NCI-H1694 (cell line): ENCODE results near the gene RNASEH2A.

Experiments used
- DNase-seq: peaks from one replicate; lab custom pipeline; 2025; lab: John Stamatoyannopoulos, UW

The RNASEH2A gene

DNA sequence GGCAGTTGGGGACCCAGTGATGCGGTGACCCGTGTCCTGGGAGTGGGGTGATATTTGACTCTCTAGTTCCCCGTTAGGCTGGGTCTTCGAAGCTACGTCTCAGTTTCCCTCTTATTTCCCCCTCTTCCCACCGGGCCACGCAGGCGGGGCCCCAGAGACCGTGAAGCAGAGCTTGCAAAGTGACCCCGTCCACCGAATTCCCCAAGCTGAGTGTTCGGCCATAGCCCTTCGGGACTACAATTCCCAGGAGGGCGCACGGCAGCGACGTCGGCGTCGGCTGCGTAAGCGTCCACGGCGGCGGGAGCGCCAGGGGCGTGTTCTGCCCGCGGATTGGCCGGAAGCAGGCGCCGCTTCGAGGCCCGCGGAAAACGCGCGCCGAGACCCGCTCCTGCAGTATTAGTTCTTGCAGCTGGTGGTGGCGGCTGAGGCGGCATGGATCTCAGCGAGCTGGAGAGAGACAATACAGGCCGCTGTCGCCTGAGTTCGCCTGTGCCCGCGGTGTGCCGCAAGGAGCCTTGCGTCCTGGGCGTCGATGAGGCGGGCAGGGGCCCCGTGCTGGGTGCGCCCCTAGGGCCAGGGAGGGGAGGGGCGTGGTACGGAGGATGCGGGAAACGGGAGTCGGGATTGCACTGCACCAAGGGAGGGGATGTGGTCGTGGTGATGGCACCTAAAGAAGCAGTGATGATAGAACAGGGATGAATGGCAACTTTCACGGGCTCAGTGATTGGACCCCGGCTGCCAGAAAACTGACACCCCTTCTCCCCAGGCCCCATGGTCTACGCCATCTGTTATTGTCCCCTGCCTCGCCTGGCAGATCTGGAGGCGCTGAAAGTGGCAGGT, at the start of gene RNASEH2A:
TSS of gene RNASEH2A (plus strand) at position 343 of the 840 bp plus-strand sequence. CDS start at position 433, 90 bp downstream.
- peak; percentile 55 for DNase-seq

DNA sequence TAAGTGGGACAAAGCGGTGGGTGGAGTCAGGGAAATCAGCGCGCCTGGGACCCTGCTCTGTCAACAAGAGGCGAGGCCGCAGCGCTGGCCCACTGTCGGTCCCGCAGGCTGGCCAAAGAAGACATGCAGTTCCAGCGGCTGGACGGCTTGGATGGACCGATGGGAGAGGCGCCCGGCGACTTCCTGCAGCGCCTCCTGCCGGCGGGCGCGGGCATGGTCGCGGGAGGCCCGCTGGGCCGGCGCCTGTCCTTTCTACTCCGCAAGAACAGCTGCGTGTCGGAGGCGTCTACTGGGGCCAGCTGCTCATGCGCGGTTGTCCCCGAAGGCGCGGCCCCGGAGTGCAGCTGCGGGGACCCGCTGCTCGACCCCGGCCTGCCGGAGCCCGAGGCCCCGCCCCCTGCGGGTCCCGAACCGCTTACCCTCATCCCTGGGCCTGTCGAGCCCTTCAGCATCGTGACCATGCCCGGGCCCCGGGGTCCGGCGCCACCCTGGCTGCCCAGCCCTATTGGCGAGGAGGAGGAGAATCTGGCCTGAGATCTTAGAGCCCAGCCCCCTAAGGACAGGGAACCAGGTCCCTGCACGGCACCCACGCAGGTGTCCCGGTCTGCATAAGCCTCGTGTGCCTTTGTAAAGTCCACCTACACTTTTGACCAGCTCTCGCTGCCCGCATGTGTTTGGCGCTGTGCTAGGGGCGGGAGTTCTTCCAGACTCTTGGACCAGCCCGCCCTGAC, 48.7 kb upstream of the RNASEH2A start:
- peak; percentile 6 for DNase-seq

DNA sequence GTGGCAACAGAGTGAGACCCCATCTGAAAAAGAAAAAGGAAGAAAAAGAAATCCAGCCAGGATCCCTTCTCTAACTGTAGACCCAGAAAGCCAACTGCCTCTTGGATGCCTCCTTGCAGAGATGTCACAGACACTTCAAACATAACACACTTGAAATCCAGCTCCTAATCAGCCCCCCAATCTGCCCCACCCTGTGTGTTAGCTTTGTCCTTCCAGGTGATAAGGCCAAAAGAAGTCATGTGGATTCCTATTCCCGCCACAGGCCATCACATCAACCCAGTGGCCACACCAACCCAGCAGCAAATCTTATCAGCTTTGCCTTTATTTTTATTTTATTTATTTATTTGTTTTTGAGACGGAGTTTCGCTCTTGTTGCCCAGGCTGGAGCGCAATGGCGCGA, 46.7 kb upstream of the RNASEH2A start:
- no peak for DNase-seq

DNA sequence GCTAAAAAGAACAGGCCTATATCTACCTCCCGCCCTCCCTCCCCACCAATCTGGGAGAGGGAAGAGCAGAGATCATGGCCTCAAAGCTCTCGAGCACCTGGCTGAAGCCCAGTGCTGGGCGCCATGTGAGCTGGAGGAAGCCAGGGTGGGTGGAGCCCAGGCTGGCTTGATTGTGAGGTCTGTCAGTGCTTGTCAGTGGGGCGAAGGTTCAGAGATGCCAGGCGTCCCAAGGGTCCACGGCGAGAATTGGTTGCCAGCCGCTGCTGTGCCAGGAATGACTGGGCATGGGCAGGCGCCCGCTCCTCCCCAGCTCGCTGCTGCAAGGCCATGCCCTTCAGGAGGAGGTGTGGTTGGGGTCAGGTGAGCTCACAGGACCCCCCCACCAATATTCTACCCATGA, 43.3 kb upstream of the RNASEH2A start:
- no peak for DNase-seq

DNA sequence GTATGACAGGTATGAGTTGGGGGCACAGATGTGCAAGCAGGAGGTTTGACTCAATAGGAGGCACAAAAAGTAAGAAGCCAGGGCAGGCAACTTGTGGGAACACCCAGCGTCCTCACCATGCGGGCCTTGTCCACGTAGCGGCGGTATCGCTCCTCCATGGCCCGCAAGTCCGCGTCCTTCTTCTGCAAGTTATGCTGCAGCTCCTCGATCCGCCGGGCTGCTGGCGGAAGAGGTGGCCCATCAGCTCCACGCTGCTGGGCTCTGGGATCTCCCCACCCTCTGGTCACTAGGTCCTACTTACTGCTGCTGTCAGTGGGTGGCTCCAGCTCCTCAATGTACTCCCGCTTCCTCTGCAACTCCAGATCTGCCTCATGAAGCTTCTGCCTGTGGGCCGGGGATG, 41.7 kb upstream of the RNASEH2A start:
- DNase-seq, result no peak

DNA sequence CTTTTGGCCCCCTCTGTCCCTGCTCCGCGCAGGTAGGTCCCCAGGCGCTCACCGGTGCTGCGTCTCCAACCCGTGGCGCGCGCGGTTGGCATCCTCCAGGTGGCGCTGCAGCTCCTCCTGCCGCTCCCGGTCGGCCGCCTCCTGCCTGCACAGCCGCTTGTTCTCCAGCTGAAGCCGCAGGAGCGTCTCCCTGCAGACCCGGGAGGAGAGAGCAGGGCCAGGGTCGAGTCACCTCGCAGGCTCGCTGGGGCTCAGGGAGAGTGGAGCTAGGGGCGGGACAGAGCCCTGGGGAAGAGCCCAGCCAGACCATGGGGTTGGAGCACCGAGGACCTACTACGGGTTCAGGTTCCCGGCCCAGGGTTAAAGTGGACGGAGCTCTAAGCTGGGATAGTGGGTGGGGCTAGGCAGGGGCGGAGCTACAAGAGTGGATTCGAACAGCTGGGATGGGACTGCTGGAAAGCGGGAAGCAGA, 40.3 kb upstream of the RNASEH2A start:
- peak; percentile 33 for DNase-seq

DNA sequence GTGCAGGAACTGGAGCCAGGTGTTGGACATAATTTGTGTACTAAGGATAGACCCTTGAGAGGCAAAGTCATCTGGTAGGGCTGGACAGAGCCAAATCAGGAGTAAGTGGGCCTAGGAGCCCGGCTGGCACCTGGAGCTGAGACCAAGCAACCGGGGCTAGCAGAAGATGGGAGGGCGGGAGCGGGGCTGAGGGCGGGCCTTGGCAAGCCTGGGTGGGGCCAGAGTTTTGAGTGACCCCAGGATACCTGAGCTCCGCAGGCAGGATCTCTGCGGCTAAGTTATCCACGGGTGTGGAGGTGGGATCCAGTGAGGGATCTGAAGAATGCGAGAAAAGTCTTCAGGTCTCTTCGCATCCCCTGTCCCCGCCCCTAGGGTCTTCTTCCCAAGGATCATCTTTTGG, 39.2 kb upstream of the RNASEH2A start:
- no peak for DNase-seq

DNA sequence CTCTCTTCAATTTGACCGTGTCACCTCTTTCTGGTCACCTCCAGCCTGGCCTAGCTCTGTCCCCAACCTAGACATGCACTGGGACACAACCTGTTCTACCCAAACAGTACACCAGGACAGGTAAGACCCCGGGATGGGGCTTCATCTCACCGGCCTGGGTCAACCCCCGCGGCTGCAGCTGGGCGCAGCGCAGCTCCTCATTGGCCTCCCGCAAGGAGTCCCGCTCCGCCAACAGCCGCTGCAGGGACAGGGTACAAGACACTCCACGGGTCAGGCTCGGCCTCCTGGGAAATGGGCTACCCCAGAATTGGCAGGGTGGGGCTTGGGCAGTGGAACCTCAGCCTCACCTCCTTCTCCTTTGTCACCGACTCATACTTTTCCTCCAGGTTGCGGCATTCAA, 38.7 kb upstream of the RNASEH2A start:
- DNase-seq, result no peak

DNA sequence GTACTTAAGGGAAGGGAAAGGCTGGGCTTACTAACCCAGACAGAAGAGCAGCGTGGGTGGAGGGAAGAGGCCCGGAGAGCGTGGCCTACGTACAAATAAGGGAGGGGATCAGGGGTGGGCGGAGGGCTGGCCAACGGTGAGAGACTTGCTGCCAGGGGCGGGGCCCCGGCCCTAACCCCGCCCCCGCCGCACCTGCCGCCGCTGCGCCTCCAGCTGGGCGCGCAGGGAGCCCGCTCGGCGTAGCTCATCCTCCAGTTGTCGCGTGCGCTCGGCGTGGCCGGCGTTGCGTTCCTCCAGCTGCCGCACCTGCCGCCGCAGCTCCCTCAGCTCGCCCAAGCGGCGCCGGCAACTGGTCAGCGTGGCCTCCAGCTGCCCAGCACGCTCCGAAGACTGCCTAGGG, 36.7 kb upstream of the RNASEH2A start:
- DNase-seq, result no peak

DNA sequence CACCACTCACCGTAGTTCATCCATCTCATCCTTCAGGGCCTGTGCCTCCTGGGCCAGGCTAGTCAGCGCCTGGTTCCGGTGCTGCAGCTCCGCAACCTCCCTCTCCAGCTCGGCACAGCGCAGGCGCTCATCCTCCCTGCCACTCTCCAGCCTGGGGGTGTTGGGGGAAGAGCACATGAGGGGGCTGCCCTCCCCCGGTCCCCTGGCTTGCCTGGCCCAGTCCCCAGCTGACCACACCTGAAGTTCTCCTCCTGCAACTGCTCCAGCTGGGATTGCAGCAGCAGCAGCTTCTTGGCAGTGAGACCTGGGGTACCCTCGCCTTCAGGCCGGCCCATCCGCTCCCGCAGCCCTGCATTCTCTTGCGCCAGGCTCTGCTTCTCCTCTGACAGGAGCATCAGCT, 35.5 kb upstream of the RNASEH2A start:
- no peak for DNase-seq

DNA sequence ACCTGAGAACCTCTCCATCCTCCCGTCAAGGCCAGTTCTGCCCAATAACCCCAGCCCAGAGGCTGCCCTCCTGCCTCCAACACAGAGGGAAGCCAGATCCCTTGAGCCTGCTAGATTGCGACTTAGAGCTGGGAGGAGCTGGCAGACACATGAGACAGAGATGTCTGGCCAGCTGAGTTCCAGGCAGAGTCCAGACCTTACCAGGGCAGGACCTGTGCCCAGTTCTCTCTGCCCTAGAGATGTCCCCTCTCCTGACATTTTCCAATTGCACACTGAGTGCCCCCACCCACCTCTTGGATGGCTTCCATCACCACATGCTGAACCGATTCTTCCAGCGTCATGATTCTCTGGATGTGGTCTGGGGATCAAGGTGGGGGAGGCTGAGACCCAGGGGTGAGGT, 34.1 kb upstream of the RNASEH2A start:
- no peak for DNase-seq

DNA sequence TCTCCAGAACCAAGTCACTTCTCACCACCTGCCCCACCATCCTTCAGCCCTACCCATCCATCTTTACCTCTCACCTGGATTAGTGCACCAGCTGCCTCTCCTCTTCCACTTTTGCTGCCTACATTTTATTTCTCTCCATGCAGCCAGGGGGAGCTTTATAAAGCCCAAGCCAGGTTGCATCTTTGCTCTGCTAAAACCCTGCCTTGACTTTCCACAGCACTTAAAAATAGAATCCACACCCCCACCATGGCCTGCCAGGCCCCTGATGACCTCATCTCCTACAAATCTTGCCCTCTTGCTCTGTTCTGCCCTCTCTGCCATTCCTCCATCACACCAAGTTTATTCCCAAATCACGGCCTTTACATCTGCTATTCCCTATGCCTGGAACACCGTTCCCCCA, 32.8 kb upstream of the RNASEH2A start:
- no peak for DNase-seq

DNA sequence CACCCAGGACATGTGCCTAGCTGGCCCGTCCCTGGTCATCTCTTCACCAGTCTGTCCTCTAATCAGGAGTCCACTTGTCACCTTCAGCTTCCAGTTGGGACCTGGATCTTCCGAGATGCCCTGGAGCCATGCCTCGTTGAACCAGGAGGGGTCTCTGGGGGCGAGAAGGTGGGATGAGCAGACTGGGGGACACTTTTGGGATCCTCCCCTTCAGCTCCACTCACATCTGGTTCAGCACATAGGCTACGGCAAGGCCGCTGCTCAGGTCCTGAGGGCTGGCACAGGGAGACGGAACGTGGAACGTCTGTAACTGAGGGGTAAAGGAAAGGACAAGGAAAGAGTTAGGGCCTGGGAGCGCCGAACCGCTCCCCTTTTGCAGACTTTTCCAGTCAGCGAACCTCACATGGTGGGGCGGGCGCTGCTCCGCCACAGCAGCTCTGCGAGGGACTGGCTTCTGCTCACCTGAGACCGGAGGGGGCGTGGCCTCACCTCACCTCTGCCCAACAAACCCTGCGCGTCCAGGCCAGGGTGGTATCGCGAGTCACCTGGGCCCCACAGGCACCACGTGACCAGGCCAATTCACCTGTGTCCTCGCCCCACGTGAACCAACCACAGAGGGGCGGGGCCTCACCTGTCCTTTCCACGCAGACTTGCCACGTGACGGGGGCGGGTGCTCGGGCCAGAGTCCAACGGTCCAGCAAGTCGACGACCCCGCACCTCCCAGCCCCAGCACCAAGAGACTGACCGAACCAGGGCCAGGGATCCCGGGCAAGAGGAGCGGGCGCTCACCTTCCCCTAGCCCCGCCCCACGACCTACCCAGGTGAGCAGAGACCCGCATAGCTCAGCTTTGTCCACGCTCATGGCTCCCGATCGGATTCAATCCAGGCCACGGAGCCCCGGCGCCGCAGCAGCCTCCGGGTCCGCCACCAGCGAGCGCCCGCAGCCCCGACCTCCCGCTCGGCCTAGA, 31.5 kb upstream of the RNASEH2A start, which contains the start of gene HOOK2:
TSS of gene HOOK2 (minus strand) at position 965 of the 968 bp plus-strand sequence. CDS start at position 862, 103 bp downstream.
- no peak for DNase-seq

DNA sequence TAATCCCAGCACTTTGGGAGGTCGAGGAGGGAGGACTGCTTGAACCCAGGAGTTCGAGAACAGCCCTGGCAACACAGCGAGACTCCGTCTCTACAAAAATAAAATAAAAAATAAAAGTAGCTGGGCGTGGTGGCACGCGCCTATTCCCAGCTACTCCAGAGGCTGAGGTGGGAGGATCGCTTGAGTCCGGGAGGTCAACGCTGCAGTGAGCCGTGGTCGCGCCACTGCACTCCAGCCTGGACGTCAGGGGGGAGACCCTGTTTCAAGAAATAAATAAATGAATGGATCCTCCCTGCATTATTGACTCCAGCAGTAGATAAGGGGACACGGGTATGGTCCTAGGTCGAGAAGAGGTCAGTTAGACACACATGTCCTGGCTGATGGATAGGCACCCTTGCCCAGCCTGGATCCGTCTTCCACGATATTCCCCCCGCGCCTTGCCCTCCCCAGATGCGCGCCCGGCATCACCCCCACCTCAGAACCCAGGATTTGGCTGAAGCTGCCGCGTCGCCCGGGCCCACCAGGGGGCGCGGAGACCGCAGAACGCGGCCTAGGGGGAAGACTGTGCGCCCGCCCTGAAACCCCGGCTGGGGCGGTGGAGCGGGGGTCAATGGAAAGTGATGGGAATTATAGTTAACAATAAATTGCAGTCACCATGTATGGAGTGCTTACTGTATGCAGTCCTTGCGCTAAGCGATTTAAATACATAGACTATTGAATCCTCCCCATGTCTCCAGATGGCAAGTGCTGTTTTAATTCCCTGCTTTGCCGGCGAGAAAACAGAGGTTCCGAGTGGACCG, 29.0 kb upstream of the RNASEH2A start:
- peak; percentile 69 for DNase-seq

DNA sequence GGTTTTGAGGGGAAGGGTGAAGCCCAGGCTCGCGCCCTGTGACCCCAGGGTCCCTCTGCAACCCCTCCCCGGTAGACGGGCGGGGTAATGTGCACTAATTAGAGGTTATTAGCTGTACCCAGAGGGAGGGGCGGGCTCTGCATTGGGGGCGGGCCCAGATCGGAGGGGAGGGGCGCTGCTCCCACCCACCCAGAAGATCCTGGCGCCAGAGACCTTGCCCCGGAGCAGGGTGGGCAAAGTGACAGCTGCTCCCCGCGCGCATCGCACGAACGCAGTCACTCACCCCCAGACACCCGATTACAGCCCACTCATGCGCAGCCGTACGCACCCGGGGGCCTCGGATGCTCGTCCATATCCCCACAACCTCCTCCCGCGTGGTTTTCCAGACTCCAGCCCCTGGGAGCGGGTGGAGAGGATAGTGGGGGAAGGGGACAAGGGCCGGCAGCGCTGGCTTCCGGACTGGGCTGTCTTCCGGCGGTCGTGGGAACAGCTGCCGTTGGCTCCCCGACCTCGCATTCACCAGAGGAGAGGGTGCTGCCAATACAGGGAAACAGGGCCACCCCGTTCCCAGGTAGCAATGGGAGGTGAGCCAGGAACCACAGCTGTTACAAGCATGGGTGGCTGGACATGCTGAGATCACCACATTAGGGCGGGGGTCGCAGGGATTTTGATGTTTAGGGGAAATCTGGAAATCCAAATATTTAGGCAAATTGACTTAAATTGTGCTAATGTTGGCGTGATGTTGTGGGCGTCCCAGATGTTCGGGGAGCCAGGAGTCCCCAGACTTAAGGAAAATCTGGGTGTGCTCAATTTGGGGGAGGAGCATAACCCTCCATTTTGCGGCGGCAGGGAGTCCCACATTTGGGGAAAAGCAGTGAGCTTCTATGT, 28.1 kb upstream of the RNASEH2A start:
- DNase-seq, result peak; percentile 84

DNA sequence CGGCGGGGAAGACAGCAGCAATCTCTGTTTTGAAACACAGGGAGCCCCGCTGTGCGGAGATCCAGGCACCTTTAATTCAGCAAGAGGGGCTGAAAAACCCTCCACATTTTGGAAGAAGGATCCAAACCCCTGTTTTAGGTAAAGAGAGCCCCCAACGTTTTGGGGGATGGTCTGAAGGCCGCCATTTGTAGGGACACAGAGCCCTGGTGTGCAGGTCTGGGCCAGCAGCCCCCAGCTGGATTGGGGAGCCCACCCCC, 27.6 kb upstream of the RNASEH2A start:
- no peak for DNase-seq

DNA sequence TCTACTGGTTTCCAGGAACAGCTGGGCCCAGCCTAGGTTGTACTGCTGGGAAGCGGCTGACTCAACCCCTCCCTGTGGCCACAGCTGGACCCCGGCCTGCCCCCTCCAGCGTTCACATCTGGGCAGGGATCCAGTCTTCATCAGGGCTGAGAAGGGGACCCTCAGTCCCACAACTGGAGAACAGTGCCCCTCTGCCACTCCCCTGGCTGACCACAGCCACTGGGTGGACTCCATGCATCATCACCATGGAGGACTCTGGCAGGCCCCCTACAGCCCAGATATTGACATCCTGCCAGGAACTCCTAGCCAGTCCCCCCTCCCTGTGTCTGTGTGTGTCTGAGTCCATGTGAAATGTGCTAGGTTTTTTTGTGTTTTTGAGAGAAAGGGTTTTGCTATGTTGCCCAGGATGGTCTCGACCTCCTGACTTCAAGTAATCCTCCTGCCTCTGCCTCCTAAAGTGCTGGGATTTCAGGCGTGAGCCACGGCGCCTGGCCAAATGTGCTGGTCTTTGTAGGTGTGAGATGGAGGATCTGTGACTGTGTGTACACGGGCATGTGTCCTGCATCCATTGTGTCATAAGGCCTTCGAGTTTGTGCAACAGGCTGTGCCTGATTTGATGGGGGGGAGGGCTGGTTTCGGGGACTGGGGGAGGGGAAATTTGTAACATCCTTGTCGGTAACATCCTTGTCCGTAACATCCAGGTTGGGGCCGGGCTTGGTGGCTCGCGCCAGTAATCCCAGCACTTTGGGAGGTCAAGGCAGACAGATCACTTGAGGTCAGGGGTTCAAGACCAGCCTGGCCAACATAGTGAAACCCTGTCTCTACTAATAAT, 27.0 kb upstream of the RNASEH2A start:
- peak; percentile 29 for DNase-seq

DNA sequence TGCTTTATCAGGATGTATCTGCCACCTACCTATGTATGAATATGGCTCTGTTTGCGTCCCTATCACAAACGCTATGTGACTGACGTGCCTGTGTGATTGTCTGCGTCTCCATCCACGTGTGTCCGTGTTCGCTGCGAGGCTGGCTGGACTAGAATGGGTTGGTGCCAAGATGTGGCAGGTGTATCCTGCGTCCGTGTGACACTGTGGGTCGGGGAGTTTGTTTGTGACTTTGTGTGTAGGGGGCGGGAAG, 24.3 kb upstream of the RNASEH2A start:
- no peak for DNase-seq

DNA sequence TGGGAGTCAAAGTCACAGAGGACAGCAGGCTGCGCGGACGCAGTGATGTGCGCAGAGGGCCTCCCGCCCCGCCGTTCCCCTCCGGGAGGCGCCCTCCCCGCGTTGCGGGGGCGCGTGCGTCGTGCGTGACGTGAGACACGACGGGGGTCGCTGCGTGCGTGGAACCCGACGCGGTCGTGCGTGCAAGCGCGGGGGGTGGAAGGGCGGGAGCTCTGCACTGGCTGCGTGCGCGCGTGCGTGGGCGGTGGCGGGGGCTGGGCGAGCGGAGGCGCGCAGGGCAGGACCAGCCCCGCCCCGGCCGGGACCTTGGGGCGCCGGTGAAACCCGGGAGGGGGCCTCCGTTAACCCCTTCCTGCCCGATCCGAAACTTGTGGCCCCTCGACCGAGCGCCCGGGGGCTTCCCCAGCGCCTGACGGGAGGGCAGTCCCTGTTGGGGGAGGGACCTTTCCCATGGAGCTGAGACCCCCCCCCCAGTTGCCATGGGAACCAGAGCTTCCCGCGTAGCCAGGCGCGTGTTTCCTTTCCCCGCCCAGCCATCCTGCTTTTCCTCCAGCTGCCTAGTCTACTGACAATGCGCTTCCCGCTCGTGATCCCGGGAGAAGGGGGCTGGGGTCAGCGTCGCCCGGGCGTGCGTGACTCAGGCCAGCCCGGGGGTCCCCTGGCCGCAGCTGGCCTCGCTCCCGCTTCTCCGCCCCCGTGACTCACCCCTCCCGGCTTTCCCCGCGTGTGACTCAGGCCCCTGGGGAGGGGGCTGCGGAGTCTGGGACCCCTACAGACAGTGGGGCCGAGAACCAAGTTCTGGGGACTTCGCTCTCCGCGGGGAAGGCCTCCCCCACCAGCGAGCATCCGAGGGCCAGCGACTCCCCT, 23.7 kb upstream of the RNASEH2A start:
- DNase-seq, result peak; percentile 65
